Lower leg skin (tissue), 4 donors: ENCODE results near the gene GLIS2. TPM values are rescaled to one million over a fixed set of nuclear protein-coding genes. Genes with fewer than 3 reads are reported as not detected.

Source experiments
- DNase-seq, 2 donors: peaks; one replicate each; pipeline ENCODE4 v3.0.0-alpha.2; 2019; ENCODE audit warnings: low spot score in 2 of 2
- H3K4me3 ChIP-seq: fragments of 200-600 bp; sonication (generic); 2 replicates; pipeline ENCODE4 v1.5.1; 2017; ENCODE audit warnings: mild to moderate bottlenecking, low read depth; ENCODE audit not compliant: poor library complexity, severe bottlenecking
- POLR2A ChIP-seq, 2 donors: fragments of 450-650 bp; IDR thresholded peaks; one replicate each; pipeline ENCODE4 v1.6.1; 2016 to 2017; ENCODE audit warnings: antibody characterized with exemption in 2 of 2, mild to moderate bottlenecking in 1 of 2, moderate library complexity in 1 of 2
- WGBS, 2 donors: methylation state at CpG; one replicate each; pipeline ENCODE4 v1.1.5; 2018; 5-methylcytosine and 5-hydroxymethylcytosine counted together
- intact Hi-C: fragments of 100-400 bp; cut with DNase I; formaldehyde crosslinking; loops from one replicate; pipeline ENCODE4 v1.15.0; 2023; ENCODE audit warnings: low total_unique reads
- total RNA-seq, 4 donors: library from RNA; depleted of rRNA; stranded (reverse); fragments of >200 nt; gene quantifications; one replicate each; pipeline ENCODE4 v1.1.0, GENCODE V29; 2016
- TF ChIP-seq, protein P1 (sequence below), 3 donors: fragments of 450-650 bp; IDR thresholded peaks; one replicate each; pipeline ENCODE4 v1.5.1; 2016; ENCODE audit warnings: antibody characterized with exemption in 3 of 3, mild to moderate bottlenecking in 3 of 3, moderate library complexity in 2 of 3

GLIS2 gene
- total RNA-seq, 4 donors from 2014 or later: 1.3 to 2.6 (median 2.2) TPM

DNA sequence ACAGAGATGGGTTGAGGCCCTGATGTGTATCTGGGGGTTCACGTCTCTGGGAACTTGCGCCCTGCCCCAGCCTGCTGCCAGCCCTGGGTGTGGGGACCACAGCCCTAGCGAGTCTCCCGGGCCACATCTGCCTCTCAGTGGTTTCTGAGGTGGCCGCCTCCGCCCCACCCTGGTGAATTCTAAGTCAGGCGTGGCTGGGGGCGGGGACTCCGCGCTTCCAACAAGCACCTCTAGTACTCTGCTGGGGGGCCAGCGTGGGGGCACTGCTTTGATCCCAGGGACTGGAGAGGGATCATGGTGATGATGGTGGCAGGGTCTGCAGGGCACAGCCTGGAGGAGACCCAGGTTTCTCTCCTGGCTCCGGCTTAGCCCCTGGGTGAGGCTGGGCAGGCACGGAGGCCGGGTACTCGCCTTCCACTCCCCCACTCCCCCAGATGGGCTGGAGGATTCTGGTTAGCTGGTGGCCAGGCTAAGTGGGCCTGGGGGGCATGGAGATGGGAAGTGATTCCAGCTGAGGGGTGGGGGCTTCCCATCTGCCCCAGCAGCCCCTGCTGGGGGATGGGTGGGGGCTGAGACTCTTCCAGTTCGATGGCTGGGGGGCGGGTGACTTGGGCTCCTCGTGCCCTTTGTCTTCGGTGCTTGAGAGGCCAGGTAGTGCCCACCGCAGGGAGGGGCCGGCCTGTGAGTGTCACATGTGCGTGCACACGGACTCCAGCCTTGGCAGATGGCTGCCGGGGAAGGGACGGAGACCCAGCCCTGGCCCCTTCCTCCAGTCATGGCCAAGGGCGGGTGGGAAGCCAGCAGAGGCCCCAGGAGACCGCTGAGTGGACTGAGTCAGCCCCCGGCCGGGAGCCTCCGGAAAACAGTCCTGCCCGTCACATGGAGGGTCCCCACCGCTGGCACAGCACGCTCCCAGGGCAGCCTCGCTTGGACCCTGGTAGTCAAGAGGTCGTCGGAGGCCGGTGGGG, 3.9 kb downstream of the GLIS2 start:
- H3K4me3 ChIP-seq: no peak overlapping the region
- no peak for DNase-seq
- intact Hi-C loops: no loop called here
- 32 to 43% methylated on average over 25 to 36 of the region's 37 CpGs for WGBS, 2 donors
- no peak for TF ChIP-seq POLR2A (IDR thresholded peaks at IDR 0.05)
- TF ChIP-seq, protein P1, sequence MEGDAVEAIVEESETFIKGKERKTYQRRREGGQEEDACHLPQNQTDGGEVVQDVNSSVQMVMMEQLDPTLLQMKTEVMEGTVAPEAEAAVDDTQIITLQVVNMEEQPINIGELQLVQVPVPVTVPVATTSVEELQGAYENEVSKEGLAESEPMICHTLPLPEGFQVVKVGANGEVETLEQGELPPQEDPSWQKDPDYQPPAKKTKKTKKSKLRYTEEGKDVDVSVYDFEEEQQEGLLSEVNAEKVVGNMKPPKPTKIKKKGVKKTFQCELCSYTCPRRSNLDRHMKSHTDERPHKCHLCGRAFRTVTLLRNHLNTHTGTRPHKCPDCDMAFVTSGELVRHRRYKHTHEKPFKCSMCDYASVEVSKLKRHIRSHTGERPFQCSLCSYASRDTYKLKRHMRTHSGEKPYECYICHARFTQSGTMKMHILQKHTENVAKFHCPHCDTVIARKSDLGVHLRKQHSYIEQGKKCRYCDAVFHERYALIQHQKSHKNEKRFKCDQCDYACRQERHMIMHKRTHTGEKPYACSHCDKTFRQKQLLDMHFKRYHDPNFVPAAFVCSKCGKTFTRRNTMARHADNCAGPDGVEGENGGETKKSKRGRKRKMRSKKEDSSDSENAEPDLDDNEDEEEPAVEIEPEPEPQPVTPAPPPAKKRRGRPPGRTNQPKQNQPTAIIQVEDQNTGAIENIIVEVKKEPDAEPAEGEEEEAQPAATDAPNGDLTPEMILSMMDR (IDR thresholded peaks at IDR 0.05): no peak

DNA sequence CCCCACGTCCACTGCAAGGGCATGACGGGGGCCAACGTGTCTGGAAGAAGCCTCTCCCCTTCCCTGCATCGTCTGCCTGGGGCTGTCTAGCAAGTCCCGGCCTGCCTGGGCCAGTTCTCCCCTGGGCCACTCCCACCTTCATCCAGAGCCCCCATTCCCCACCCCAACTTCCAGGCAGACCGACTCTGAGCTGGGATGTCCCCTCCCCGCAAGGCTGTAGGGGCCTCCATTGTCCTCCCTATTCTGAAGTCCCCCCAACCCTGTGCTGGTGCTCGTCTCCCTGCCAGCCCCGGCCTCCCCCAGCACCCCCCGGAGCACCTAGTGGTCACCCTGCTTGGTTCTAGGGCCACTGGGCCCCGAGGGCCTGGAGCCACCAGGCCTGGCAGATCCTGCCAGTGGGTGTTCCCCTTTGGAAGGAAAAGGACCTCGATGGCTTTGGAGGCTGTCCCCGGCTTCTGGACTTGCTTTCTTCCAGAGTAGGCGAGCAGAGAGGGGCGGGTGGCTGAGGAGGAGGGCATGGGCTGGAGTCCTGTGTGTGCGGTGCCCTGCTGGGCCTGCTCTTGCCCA, 4.8 kb downstream of the GLIS2 start:
- no peak for DNase-seq
- no peak overlapping the region for H3K4me3 ChIP-seq
- 36 to 42% methylated on average over 16 of the region's 16 CpGs for WGBS, 2 donors
- no peak for TF ChIP-seq POLR2A (IDR thresholded peaks at IDR 0.05)
- TF ChIP-seq, protein P1 (IDR thresholded peaks at IDR 0.05): no peak
- intact Hi-C loops: no loop called here

DNA sequence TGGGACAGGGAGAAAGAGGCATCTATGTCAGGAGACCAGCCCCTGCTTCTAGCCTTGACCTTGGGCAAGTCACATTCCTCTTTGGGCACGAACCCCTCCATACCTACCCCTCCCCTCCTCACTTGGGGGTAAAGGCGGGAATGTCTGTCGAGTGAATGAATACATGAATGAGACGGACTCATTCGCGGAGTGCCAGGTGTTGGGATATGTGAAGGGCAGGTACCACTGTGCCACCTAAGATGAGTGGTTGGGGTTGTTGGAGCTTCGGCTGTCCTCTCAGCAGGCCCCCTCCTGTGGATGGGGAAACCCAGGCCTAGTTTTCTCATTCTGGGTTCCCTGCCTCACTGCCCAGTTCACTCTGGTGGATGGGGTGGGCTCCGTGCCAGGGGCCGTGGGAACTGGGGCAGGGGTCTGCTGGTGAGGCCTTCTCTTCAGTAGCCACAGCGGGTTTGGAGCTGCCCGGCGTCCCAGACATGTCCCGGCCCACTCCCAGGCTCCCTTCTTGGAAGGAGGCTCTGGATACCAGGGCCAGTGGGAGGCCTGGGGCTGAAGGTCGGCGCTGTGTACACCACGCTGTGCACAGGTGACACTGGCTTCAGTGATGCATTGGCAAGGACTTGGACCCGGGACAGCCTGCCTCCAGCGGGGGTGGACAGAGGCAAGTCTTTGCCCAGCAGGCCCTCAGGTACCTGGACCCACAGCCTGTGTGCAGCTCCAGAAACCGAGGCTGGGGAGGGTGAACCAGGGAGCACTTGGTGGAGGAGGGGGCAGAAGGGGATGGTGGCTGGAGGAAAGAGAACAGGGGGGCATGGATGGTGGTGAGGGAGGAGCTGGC, 5.6 kb downstream of the GLIS2 start:
- H3K4me3 ChIP-seq: no peak overlapping the region
- WGBS, 2 donors: 78 to 85% methylated on average over 16 of the region's 19 CpGs
- no peak for DNase-seq
- TF ChIP-seq, protein P1 (IDR thresholded peaks at IDR 0.05): no peak
- no peak for TF ChIP-seq POLR2A (IDR thresholded peaks at IDR 0.05)
- intact Hi-C loops: no loop called here

DNA sequence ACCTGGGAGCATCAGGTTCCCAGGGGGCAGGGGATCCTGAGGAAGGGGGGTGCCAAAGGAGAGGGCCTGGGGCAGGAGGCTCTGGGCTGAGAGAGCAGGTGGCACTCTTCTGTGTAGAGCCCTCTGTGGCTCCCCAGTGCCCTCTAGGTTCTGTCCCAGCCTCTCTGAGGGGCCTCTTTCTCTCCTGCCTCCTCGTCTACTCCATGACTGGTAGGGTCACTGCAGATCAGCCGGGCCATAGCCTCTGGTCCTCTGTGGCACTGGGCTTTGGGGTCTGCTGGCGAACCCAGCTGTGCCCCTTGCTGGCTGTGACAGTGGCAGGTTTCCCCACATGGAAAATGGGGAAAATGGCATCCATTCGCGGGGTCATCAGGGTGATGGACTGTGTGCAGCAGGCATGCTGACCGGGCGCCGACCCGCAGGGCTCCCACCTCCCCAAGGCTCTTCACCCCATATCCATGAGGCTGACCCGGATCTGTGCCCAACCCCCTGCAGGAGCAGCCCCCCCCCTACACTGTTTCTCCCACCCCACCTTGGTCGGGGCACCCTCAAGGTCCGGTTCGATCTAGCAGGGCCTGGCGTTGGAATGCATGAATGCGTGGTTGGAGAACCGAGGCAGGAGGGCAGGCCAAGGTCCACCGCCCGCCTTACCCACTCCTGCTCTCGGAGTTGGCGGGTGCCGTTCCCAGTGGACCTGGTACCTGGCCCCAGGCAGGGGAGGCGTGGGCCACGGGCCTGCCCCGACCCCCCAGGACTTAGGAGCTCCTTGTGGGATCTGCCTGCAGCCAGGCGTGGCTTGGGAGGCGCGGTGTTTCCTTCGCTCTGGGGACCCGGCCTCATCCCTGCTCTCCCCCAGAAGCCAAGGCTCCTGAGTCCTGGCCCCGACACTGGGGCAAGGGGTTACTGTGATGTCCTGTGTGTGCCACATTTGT, 6.5 kb downstream of the GLIS2 start:
- TF ChIP-seq, protein P1 (IDR thresholded peaks at IDR 0.05): no peak
- no peak for TF ChIP-seq POLR2A (IDR thresholded peaks at IDR 0.05)
- H3K4me3 ChIP-seq: no peak overlapping the region
- intact Hi-C loops: no loop called here
- WGBS, 2 donors: 88 to 91% methylated on average over 21 to 23 of the region's 30 CpGs
- DNase-seq: no peak
